ENCODE data around the gene PAPLN.
"Not testable (repeated sequence)": the region's sequence is repeated elsewhere in the genome, so short reads cannot be mapped to it uniquely, and the experiment has no call there.

DNA sequence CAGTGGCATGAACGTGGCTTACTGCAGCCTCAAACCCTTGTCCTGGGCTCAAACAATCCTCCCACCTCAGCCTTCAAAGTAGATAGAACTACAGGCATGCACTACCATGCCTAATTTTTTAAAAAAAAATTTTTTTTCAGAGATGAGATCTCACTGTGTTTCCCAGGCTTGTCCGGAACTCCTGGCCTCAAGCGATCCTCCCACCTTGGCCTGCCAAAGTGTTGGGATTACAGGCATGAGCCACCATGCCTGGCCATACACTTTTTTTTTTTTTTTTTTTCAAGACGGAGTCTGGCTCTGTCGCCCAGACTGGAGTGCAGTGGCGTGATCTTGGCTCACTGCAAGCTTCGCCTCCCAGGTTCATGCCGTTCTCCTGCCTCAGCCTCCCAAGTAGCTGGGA lies 43.0 kb upstream of the PAPLN start:
- TF ChIP-seq CEBPB (IDR thresholded peaks at IDR 0.05; ENCODE audit: low read depth); POLR2A (IDR thresholded peaks at IDR 0.05; ENCODE audit: borderline replicate concordance, extremely low read depth, insufficient read depth, insufficient read length); POLR2AphosphoS5 (IDR thresholded peaks at IDR 0.05; ENCODE audit: low read depth, low read length); EZH2 (IDR thresholded peaks at IDR 0.05); EGR1 (IDR thresholded peaks at IDR 0.05; ENCODE audit: low read depth); ZFX (IDR thresholded peaks at IDR 0.05); ZNF274 (IDR thresholded peaks at IDR 0.05; ENCODE audit: low read depth, low read length); EZH2phosphoT487 (IDR thresholded peaks at IDR 0.05; ENCODE audit: borderline replicate concordance): not testable (repeated sequence)
- TF ChIP-seq, protein P1, sequence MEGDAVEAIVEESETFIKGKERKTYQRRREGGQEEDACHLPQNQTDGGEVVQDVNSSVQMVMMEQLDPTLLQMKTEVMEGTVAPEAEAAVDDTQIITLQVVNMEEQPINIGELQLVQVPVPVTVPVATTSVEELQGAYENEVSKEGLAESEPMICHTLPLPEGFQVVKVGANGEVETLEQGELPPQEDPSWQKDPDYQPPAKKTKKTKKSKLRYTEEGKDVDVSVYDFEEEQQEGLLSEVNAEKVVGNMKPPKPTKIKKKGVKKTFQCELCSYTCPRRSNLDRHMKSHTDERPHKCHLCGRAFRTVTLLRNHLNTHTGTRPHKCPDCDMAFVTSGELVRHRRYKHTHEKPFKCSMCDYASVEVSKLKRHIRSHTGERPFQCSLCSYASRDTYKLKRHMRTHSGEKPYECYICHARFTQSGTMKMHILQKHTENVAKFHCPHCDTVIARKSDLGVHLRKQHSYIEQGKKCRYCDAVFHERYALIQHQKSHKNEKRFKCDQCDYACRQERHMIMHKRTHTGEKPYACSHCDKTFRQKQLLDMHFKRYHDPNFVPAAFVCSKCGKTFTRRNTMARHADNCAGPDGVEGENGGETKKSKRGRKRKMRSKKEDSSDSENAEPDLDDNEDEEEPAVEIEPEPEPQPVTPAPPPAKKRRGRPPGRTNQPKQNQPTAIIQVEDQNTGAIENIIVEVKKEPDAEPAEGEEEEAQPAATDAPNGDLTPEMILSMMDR (IDR thresholded peaks at IDR 0.05 in 2 of 3, conservative IDR thresholded peaks at IDR 0.05 in 1 of 3; ENCODE audit: borderline replicate concordance in 1 of 3, insufficient read depth in 1 of 3, low read depth in 2 of 3, low read length in 2 of 3): not testable (repeated sequence)
- TF ChIP-seq, protein P2, sequence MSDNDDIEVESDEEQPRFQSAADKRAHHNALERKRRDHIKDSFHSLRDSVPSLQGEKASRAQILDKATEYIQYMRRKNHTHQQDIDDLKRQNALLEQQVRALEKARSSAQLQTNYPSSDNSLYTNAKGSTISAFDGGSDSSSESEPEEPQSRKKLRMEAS (IDR thresholded peaks at IDR 0.05): not testable (repeated sequence)
